Skeletal muscle satellite cell (primary cell): Measurements from ENCODE around the gene LAPTM5.

Source experiments
- H3K27me3 ChIP-seq: 2 replicates; pipeline ENCODE4 v1.7.0; 2013; ENCODE audit warnings: low read length; ENCODE audit not compliant: control insufficient read depth, insufficient read depth
- H3K36me3 ChIP-seq: 2 replicates; pipeline ENCODE4 v1.7.0; 2013; ENCODE audit warnings: mild to moderate bottlenecking, control low read depth, low read length; ENCODE audit not compliant: insufficient read depth
- H3K4me1 ChIP-seq: 2 replicates; pipeline ENCODE4 v1.7.0; 2013; ENCODE audit warnings: low read length; ENCODE audit not compliant: control insufficient read depth, insufficient read depth
- H3K4me2 ChIP-seq: 2 replicates; pipeline ENCODE4 v1.7.0; 2013; ENCODE audit warnings: mild to moderate bottlenecking, low read length
- H3K4me3 ChIP-seq: 2 replicates; pipeline ENCODE4 v1.7.0; 2013; ENCODE audit warnings: low read length
- H3K9ac ChIP-seq: 2 replicates; pipeline ENCODE4 v1.7.0; 2013; ENCODE audit warnings: mild to moderate bottlenecking, low read depth, low read length, moderate library complexity
- H3K9me3 ChIP-seq: replicated peaks from 2 replicates; pipeline ENCODE4 v1.7.0; 2013; ENCODE audit warnings: mild to moderate bottlenecking, control low read depth, low read length

The LAPTM5 gene

GRCh38 chr1:30700528-30701257 is 56.9 kb downstream of the LAPTM5 start:
- peaks cover 8% of the 10 kb centered on the region for H3K4me1 ChIP-seq
- H3K4me2 ChIP-seq = no peak overlapping the region
- no peak overlapping the region for H3K4me3 ChIP-seq
- H3K9me3 ChIP-seq = no peaks in the 10 kb centered on the region
- peaks cover 13% of the 10 kb centered on the region for H3K27me3 ChIP-seq
- H3K36me3 ChIP-seq = no peaks in the 10 kb centered on the region
- H3K9ac ChIP-seq = no peak overlapping the region

GRCh38 chr1:30699762-30700161 is 57.8 kb downstream of the LAPTM5 start:
- Histone ChIP-seq H3K9me3 (no peaks in the 10 kb centered on the region), H3K36me3 (no peaks in the 10 kb centered on the region), H3K4me3 (no peak overlapping the region), H3K4me1 (peaks cover 8% of the 10 kb centered on the region), H3K4me2 (no peak overlapping the region), H3K27me3 (peaks cover 7% of the 10 kb centered on the region), H3K9ac (no peak overlapping the region)

GRCh38 chr1:30698401-30698981 is 59.1 kb downstream of the LAPTM5 start:
- no peaks in the 10 kb centered on the region for H3K36me3 ChIP-seq
- peaks cover 10% of the 10 kb centered on the region for H3K27me3 ChIP-seq
- no peak overlapping the region for H3K9ac ChIP-seq
- H3K4me2 ChIP-seq = no peak overlapping the region
- H3K9me3 ChIP-seq = no peaks in the 10 kb centered on the region
- peaks cover 8% of the 10 kb centered on the region for H3K4me1 ChIP-seq
- no peak overlapping the region for H3K4me3 ChIP-seq

GRCh38 chr1:30697571-30698376 is 59.8 kb downstream of the LAPTM5 start:
- Histone ChIP-seq H3K9me3 (no peaks in the 10 kb centered on the region), H3K27me3 (peaks cover 16% of the 10 kb centered on the region), H3K36me3 (no peaks in the 10 kb centered on the region), H3K4me2 (no peak overlapping the region), H3K4me3 (no peak overlapping the region), H3K4me1 (peaks cover 8% of the 10 kb centered on the region), H3K9ac (no peak overlapping the region)

GRCh38 chr1:30696831-30697230 is 60.7 kb downstream of the LAPTM5 start:
- no peak overlapping the region for H3K4me2 ChIP-seq
- peaks cover 21% of the 10 kb centered on the region for H3K27me3 ChIP-seq
- no peaks in the 10 kb centered on the region for H3K9me3 ChIP-seq
- no peak overlapping the region for H3K9ac ChIP-seq
- H3K4me1 ChIP-seq = peaks cover 8% of the 10 kb centered on the region
- no peak overlapping the region for H3K4me3 ChIP-seq
- no peaks in the 10 kb centered on the region for H3K36me3 ChIP-seq

- Histone ChIP-seq H3K4me2 (no peak overlapping the region), H3K27me3 (peaks cover 21% of the 10 kb centered on the region), H3K4me1 (no peaks in the 10 kb centered on the region), H3K36me3 (no peaks in the 10 kb centered on the region), H3K4me3 (no peak overlapping the region), H3K9ac (no peak overlapping the region), H3K9me3 (no peaks in the 10 kb centered on the region)
Measured at GRCh38 chr1:30695439-30695841, 62.1 kb downstream of the LAPTM5 start.

GRCh38 chr1:30694280-30695175 is 63.0 kb downstream of the LAPTM5 start:
- Histone ChIP-seq H3K36me3 (no peaks in the 10 kb centered on the region), H3K4me2 (no peak overlapping the region), H3K4me3 (no peak overlapping the region), H3K27me3 (peaks cover 26% of the 10 kb centered on the region), H3K9me3 (no peaks in the 10 kb centered on the region), H3K4me1 (no peaks in the 10 kb centered on the region), H3K9ac (no peak overlapping the region)

- no peak overlapping the region for H3K4me3 ChIP-seq
- no peak overlapping the region for H3K4me2 ChIP-seq
- no peaks in the 10 kb centered on the region for H3K36me3 ChIP-seq
- H3K9me3 ChIP-seq = no peaks in the 10 kb centered on the region
- H3K4me1 ChIP-seq = no peaks in the 10 kb centered on the region
- no peak overlapping the region for H3K9ac ChIP-seq
- H3K27me3 ChIP-seq = peaks cover 29% of the 10 kb centered on the region
Measured at GRCh38 chr1:30693822-30694221, 63.8 kb downstream of the LAPTM5 start.

- Histone ChIP-seq H3K4me2 (no peak overlapping the region), H3K4me1 (no peaks in the 10 kb centered on the region), H3K27me3 (peaks cover 32% of the 10 kb centered on the region), H3K36me3 (no peaks in the 10 kb centered on the region), H3K9me3 (no peaks in the 10 kb centered on the region), H3K4me3 (no peak overlapping the region), H3K9ac (no peak overlapping the region)
Measured at GRCh38 chr1:30693366-30693765, 64.2 kb downstream of the LAPTM5 start.

- H3K36me3 ChIP-seq = no peaks in the 10 kb centered on the region
- H3K9me3 ChIP-seq = no peaks in the 10 kb centered on the region
- no peaks in the 10 kb centered on the region for H3K4me1 ChIP-seq
- H3K27me3 ChIP-seq = peaks cover 35% of the 10 kb centered on the region
- H3K4me2 ChIP-seq = no peak overlapping the region
- no peak overlapping the region for H3K4me3 ChIP-seq
- H3K9ac ChIP-seq = no peak overlapping the region
Measured at GRCh38 chr1:30692948-30693301, 64.6 kb downstream of the LAPTM5 start.
